Stimulated activated CD8-positive, alpha-beta memory T cell treated with anti-CD3 and anti-CD28 coated beads, Interleukin-4, amount 100 ng/mL, for 4 hours (primary cell): ENCODE data around the gene ANKS3.
A peak's percentile ranks its signal among the peaks of the same experiment; 100 is the strongest.

Source experiments
- DNase-seq, 2 donors: peaks; one replicate each; pipeline ENCODE4 v3.0.0-alpha.2; 2020; ENCODE audit warnings: low read depth in 2 of 2, low spot score in 1 of 2

The ANKS3 gene

DNA sequence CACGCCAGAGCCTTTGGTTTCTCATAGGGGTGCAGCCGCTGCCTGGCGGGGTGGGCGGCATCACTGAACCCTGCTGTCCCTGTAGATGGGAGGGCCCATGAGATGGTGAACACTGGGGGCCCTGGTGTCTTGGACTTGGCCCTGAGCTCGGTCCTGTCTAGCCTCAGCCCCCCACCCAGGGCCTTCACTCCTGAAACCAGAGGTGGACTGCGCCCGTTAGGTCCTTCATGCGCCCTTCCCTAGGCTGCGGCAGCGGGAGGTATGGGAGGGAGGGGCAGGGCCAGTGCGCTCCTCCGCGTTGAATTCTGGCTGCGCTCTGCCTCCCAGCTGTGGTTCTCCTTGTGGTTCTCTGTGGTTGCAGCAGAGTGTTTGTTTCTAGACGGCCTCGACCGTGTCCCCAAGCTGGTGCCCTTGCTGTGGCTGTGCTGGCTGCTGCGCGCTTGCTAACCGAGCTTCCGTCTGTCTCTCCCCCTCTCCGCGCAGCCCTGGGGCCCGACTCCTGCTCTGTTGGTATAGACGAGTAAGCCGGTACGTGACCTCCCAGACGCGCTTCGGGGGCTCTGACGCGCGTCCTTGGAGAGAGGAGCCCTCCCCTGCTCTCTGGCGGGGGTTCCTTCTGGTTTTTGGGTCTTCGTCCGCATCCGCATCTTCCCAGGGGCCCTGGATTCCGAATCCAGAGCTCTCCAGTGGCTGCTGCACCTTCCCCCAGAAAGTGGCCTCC is 48.1 kb downstream of the ANKS3 start:
- DNase-seq, result no peak

DNA sequence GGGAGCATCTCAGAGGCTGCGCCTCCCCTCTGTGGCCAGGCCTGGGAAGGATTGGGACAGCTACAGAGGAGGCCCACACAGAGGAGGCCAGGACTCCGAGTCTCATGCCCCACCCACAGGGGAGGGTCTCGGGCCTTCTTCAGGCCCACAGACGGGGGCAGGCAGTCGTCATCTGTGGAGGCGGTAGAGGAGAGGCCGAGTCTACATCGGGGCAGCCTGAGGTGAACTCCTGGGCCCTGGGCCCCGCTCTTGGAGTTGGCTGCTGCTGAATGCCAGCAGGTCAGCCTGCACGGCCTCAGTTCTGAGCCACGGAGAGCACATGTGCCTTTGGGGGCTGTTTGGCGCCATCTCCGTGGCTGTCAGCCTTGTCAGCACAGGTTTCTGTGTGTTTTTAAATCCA is 48.8 kb downstream of the ANKS3 start:
- no peak for DNase-seq

- DNase-seq, result no peak
Observed at GRCh38 chr16:4684763-4685162, 49.3 kb downstream of the ANKS3 start.

DNA sequence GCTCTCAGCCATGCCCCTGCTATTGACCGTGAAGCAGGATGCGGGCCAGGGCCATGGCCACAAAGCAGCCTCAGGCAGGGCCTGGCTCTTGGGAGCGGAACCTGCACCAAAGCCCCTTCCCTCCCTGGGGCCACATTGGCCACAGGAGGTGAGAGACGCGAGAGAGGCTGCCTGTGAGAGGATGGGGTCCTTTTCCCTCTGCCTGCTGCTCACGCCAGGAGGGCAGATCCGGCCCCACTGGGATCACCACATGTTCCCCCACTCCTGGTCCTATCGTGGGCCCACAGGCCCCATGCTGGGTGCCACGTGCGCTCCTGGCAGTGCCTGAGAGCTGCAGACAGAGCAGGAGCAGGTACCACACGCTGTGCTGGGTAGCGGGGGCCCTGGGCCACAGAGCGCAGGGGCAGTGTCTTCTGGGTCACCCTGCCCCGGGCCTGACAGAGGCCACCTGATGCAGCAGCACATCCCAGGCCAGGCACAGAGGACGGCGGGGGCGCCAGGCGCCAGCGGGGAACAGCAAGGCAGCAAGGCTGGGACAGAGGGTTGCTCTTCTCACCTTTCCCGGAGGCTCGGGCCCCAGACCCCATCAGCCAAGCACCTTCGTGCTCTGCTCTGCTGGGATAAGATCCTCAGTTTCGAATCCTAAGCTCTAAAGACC is 49.9 kb downstream of the ANKS3 start:
- DNase-seq, result no peak

- DNase-seq, result no peak
Observed at GRCh38 chr16:4683255-4684057, 50.6 kb downstream of the ANKS3 start.

GRCh38 chr16:4682616-4683254 is 51.3 kb downstream of the ANKS3 start:
- DNase-seq, result no peak

- no peak for DNase-seq
Observed at GRCh38 chr16:4682084-4682591, 51.9 kb downstream of the ANKS3 start.

- no peak for DNase-seq
Observed at GRCh38 chr16:4681471-4682083, 52.5 kb downstream of the ANKS3 start.

DNA sequence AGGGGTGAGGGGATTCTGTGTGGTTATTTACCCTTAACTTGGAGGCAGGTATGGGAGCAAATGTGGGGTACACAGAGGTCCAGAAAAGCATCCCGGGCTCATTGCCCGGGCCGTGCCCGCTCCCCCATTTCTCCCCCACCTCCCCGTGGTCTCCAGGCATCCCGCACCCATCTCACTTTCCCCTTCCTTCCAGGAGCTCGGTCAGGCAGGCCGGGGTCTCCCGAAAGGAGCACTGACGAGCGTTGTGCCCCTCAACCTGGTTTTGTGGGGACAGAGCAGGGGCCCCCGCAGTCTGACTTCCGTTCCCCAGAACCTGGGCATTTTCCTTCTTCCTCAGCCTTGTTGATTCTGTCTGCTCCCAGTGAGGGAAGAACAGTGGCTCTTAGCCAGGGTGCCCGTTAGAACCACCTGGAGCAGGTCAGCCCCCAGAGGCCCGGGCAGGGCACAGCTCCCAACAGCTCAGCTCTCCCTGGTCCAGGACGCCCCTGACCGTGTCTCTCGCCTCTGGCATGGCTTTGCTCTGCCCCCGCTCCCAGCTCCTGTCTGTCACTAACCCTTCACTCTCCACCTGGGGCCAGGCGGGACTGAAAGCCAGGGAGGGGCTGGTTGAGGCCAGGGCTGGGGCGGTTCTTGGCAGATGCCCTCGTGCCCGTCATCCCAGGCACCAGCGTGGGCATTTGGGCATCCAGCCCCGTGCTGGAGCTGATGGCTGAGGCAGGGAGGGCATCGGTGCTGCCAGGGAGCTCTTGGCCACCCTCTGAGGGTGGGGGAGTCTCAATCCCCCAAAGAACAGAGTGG is 53.2 kb downstream of the ANKS3 start:
- DNase-seq, result no peak

- no peak for DNase-seq
Observed at GRCh38 chr16:4679850-4680636, 54.0 kb downstream of the ANKS3 start.

GRCh38 chr16:4679156-4679849 is 54.8 kb downstream of the ANKS3 start:
- no peak for DNase-seq

- no peak for DNase-seq
Observed at GRCh38 chr16:4678596-4678995, 55.5 kb downstream of the ANKS3 start.

DNA sequence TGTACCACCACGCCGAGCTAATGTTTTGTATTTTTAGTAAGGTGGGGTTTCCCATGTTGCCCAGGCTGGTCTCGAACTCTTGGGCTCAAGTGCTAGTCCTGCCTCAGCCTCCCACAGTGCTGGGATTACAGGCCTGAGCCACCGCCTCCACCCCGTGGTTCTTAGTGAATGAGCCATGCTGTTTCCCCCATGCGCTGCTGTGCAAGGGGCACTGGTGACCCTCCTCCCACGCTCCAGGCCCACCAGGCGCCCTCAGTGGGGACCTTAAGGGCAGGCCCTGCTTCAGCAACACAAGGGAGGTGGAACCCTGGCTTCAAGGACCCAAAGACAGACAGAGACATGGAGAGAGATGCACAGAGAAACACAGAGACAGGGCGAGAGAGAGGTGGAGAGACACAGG is 56.1 kb downstream of the ANKS3 start:
- DNase-seq, result no peak

- no peak for DNase-seq
Observed at GRCh38 chr16:4677390-4677789, 56.7 kb downstream of the ANKS3 start.

DNA sequence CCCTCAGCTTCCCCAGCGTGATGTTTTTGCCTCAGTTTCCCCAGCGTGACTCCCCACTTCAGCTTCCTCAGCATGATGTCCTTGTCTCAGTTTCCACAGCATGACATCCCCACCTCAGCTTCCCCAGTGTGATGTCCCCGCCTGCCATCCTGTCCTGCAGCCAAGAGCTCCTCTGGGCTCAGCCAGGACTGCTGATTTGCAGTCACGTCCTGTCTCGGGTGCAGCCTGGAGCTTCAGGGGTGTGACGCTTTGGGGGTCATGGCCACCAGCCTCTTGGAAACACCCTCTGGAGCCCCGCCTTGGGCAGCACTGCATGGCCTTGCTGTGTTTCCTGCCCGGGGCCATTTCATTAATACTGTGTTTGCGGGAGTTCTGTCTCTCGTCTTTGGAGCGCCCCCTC is 57.2 kb downstream of the ANKS3 start:
- DNase-seq, result no peak

DNA sequence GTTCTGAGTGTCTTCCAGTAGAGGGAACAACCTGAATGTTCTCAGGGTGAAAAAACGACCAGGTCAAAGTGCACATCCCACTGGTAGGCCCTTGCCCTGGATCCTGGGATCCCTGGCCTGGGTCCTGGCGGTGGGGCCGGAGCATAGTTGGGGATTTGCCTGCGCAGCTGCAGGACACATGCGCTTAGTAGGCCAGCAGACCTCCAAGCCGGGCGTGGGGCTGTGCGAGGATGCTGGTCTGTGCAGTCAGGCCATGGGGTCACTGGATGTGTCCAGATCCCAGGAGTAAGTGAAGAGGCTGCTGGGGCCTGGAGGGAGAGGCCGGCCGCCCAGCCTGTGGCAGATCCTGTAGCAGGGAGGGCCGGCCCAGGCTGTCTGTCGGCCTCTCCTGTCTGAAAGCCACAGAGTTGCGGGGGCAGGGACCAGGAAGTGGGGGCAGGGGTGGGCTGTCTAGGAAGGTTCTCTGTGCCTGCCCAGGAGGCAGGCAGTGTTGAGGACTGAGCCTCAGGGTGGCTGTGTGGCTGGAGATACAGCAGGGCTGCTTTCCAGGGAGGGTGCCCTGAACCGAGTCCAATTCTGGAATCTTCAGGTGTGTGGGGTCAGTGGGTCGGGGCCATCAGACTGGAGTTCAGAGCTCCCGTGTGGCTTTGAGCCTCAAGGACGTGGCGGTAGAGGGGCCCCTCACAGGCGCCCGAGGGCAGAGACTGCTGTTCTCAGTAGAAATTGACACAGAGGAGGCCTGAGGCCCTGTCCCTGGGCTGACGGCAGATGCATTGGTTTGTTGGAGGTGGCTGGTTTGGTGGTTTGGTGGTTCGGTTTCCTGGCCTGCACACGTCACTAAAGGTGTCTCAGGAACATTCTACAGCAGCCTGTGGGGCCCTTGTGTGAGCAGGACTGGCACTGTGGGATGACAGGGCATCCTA is 57.9 kb downstream of the ANKS3 start:
- peak; percentile 19 to 35 for DNase-seq

DNA sequence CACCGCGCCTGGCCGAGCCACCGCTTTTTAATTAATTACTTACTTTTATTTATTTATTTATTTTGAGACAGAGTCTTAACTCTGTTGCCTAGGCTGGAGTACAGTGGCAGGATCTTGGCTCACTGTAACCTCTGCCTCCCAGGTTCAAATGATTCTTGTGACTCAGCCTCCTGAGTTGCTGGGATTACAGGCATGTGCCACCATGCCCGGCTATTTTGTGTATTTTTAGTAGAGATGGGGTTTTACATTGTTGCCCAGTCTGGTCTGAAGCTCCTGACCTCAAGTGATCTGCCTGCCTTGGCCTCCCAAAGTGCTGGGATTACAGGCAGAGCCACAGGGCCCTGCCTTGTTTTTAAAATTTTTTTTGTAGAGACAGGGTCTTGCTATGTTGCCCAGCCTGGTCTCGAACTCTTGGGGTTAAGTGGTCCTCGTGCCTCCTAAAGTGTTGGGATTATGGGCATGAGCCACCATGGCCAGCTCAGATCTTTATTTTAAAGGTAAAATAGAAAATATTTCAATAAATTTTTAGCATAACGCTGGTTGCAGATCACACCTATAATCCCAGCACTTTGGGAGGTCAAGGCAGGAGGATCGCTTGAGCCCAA is 59.0 kb downstream of the ANKS3 start:
- no peak for DNase-seq
